Mesangial cell (primary cell): ENCODE measurements around the gene LIN7A. TPM values are rescaled to one million over a fixed set of nuclear protein-coding genes. Genes with fewer than 3 reads are reported as not detected.

Experiments
- total RNA-seq: library from RNA; depleted of rRNA; stranded (reverse); fragments of >200 nt; gene quantifications from 2 replicates; pipeline ENCODE4 v1.2.3, GENCODE V29; 2015

The LIN7A gene, protein sequence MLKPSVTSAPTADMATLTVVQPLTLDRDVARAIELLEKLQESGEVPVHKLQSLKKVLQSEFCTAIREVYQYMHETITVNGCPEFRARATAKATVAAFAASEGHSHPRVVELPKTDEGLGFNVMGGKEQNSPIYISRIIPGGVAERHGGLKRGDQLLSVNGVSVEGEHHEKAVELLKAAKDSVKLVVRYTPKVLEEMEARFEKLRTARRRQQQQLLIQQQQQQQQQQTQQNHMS
- total RNA-seq: 1.8 and 3.7 TPM in 2 replicates

DNA sequence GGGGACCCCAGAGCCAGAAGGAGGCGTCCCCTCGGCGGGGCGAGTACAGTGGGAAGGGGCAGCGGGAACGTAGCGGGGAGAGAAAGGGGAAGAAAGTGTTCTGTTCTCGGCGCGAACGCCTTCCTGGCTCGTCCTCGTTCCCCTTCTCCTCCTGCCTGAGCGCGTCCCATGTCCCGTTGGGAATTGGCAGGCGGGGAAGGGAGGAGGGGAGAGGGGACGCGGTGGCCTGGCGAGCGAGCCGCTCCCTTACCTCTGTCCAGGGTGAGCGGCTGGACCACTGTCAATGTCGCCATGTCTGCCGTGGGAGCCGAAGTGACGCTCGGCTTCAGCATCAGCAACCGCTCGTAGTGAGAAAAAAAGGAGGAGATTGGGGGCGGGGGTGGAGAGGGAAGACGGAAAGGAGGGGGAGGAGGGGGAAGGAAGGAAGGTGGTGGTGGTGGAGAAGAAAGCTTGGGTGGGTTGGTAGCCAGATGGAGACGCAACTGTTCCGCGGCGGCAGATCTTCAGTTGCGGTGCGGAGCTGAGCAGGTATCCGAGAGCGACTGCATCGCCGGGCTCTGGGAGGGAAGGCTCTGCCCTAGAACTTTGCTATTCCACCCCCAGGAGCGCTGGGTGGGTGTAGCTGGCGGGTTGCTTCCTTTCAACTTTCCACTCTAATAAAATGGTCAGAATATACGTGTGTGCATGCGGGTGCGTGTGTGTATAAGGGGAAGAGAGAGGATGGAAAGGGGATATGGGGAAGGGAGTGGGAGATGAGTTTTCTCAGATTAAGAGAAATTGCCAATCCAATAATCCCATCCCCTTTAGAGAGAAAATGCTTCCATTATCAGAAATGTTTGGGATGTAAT lies at the start of gene LIN7A:
TSS of gene LIN7A (minus strand) at position 544 of the 848 bp plus-strand sequence. CDS start at position 332, 212 bp downstream.

Other genes with a start within 250 kb of the LIN7A start
- 0.13 and 0.81 TPM in 2 replicates for gene MYF6, start 230.3 kb downstream of the LIN7A start, total RNA-seq
- gene MYF5, start 221.0 kb downstream of the LIN7A start, total RNA-seq: 0.16 TPM in 1 of 2 replicates, not detected in the other
- gene ACSS3, start 140.1 kb upstream of the LIN7A start, total RNA-seq: 2.4 and 9.6 TPM in 2 replicates